Ovary (tissue), 3 donors: Measurements from ENCODE around the gene ARID5B.

Experiments
- EP300 ChIP-seq: sonication (generic); formaldehyde crosslinking; IDR thresholded peaks from one replicate; pipeline ENCODE4 v1.6.1; 2017; ENCODE audit warnings: antibody characterized with exemption
- POLR2A ChIP-seq: fragments of 450-650 bp; IDR thresholded peaks from one replicate; pipeline ENCODE4 v1.6.1; 2017; ENCODE audit warnings: antibody characterized with exemption, mild to moderate bottlenecking, moderate library complexity
- TF ChIP-seq, protein P1 (sequence below), 3 donors: fragments of 450-650 bp in 2 of 3; fragments of 200-600 bp in 1 of 3; IDR thresholded peaks; one replicate each; pipeline versions ENCODE4 v1.5.1 to v1.8.0; 2016 to 2022; ENCODE audit warnings: antibody characterized with exemption in 3 of 3, mild to moderate bottlenecking in 1 of 3
- donor health status: DM: no; HTN: no; CAD: no.

DNA sequence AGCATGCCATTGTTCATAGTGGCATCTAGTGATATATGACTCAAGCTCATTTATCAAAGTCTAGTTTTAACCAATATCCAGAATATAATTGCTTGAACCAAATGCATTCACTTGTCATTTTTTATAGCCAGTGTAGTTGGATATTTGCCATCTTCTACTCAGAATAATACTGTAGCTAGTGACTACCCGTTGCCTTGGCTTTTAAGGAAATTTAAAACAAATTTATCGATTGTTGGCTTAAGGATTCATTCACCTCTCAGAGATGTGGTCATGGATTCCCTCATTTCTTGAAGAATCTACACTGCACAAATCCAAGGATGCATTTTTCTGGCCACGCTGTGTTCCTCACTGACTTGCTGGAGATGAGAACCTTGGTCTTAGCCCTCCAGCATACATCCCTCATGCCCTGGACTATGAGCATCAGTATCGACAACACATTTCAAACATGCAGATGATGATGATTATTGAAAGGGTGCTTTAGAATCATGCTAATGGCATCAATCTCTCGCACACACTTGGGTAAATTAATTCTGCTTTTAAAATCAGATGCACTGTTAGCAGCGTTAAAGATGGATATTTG is 8.8 kb downstream of the ARID5B start:
- TF ChIP-seq POLR2A = no peak
- TF ChIP-seq, protein P1, sequence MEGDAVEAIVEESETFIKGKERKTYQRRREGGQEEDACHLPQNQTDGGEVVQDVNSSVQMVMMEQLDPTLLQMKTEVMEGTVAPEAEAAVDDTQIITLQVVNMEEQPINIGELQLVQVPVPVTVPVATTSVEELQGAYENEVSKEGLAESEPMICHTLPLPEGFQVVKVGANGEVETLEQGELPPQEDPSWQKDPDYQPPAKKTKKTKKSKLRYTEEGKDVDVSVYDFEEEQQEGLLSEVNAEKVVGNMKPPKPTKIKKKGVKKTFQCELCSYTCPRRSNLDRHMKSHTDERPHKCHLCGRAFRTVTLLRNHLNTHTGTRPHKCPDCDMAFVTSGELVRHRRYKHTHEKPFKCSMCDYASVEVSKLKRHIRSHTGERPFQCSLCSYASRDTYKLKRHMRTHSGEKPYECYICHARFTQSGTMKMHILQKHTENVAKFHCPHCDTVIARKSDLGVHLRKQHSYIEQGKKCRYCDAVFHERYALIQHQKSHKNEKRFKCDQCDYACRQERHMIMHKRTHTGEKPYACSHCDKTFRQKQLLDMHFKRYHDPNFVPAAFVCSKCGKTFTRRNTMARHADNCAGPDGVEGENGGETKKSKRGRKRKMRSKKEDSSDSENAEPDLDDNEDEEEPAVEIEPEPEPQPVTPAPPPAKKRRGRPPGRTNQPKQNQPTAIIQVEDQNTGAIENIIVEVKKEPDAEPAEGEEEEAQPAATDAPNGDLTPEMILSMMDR (IDR thresholded peaks at IDR 0.05) = no peak
- no peak for TF ChIP-seq EP300
